Loucy (cell line): ENCODE data around the gene HSD11B2.

Experiments
- EZH2phosphoT487 ChIP-seq: fragments of 200-600 bp; IDR thresholded peaks from 2 replicates; pipeline ENCODE4 v1.6.1; 2018; ENCODE audit warnings: antibody characterized with exemption, mild to moderate bottlenecking, moderate library complexity, borderline replicate concordance
- TF ChIP-seq, protein P1 (sequence below): fragments of 200-600 bp; sonication (generic); conservative IDR thresholded peaks from 2 replicates; pipeline ENCODE4 v1.5.1; 2014; ENCODE audit warnings: mild to moderate bottlenecking, antibody characterized with exemption, low read length

DNA sequence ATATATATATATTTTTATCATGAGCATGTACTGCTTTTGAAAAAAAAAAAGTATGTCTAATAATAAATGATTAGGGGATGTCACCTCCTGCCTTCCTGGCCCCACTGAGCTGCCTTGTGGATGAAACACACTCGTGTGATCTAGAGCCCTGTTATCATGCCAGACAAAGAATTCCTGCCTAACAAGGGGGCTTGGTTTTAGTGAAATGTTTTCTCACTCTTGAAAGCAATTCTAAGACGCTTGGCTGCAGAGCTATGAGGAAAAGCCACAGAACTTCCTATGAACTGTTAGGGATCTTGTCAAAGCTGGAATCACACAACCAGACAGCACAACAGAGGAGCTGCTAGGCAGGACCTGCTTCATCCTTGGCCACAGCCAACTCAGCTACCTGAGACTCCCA lies 18.6 kb upstream of the HSD11B2 start:
- TF ChIP-seq, protein P1, sequence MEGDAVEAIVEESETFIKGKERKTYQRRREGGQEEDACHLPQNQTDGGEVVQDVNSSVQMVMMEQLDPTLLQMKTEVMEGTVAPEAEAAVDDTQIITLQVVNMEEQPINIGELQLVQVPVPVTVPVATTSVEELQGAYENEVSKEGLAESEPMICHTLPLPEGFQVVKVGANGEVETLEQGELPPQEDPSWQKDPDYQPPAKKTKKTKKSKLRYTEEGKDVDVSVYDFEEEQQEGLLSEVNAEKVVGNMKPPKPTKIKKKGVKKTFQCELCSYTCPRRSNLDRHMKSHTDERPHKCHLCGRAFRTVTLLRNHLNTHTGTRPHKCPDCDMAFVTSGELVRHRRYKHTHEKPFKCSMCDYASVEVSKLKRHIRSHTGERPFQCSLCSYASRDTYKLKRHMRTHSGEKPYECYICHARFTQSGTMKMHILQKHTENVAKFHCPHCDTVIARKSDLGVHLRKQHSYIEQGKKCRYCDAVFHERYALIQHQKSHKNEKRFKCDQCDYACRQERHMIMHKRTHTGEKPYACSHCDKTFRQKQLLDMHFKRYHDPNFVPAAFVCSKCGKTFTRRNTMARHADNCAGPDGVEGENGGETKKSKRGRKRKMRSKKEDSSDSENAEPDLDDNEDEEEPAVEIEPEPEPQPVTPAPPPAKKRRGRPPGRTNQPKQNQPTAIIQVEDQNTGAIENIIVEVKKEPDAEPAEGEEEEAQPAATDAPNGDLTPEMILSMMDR: no peak
- no peak for TF ChIP-seq EZH2phosphoT487
